SK-N-SH (cell line): ENCODE measurements around the gene SMCHD1. TPM values are rescaled to one million over a fixed set of nuclear protein-coding genes. Genes with fewer than 3 reads are reported as not detected.

Experiments
- polyA plus RNA-seq, 3 experiments: library from polyadenylated mRNA; depleted of rRNA; stranded (reverse); fragments of >200 nt; gene quantifications; 2 replicates each; pipeline ENCODE4 v1.2.3, GENCODE V29; 2012
- small RNA-seq, 7 experiments: library from RNA; depleted of rRNA; stranded (forward); fragments of <200 nt; gene quantifications; one replicate each; pipeline ENCODE3, GENCODE V24; 2012

Gene SMCHD1
- polyA plus RNA-seq, 1 of the 3 experiments (the other 2 are of a cell fraction) = 8.9 TPM

Small RNA genes lying within 50 kb of the gene (small RNA-seq; reads per million reads assigned to genes)
- gene RF00019 (0 reads per million in 7 experiments), gene RNU6-340P (0 to 26.0 (median 0) reads per million in 7 experiments)

Other genes with a start within 250 kb of the SMCHD1 start
- 2.9 and 5.3 TPM in 2 replicates for gene METTL4, start 84.2 kb upstream of the SMCHD1 start, polyA plus RNA-seq (2012; rRNA removed)
- 7.9 and 11.3 TPM in 2 replicates for gene NDC80, start 84.2 kb upstream of the SMCHD1 start, polyA plus RNA-seq (2012; rRNA removed)
- gene EMILIN2, start 191.3 kb downstream of the SMCHD1 start, polyA plus RNA-seq (2012; rRNA removed) = 1.4 and 1.6 TPM in 2 replicates